Hematopoietic multipotent progenitor cell (in vitro differentiated cells): ENCODE measurements around the gene SPATC1L. TPM values are rescaled to one million over a fixed set of nuclear protein-coding genes. Genes with fewer than 3 reads are reported as not detected.

ENCODE experiments used
- DNase-seq, 3 donors: peaks; one replicate each; pipeline ENCODE4 v3.0.0-alpha.2; 2011 to 2015; ENCODE audit warnings: low read depth in 2 of 3, low spot score in 2 of 3
- total RNA-seq: library from RNA; depleted of rRNA; stranded (reverse); fragments of >200 nt; gene quantifications from one replicate; pipeline ENCODE4 v1.2.3, GENCODE V29; 2012

The SPATC1L gene
- total RNA-seq, 1 donor = 21.5 TPM

DNA sequence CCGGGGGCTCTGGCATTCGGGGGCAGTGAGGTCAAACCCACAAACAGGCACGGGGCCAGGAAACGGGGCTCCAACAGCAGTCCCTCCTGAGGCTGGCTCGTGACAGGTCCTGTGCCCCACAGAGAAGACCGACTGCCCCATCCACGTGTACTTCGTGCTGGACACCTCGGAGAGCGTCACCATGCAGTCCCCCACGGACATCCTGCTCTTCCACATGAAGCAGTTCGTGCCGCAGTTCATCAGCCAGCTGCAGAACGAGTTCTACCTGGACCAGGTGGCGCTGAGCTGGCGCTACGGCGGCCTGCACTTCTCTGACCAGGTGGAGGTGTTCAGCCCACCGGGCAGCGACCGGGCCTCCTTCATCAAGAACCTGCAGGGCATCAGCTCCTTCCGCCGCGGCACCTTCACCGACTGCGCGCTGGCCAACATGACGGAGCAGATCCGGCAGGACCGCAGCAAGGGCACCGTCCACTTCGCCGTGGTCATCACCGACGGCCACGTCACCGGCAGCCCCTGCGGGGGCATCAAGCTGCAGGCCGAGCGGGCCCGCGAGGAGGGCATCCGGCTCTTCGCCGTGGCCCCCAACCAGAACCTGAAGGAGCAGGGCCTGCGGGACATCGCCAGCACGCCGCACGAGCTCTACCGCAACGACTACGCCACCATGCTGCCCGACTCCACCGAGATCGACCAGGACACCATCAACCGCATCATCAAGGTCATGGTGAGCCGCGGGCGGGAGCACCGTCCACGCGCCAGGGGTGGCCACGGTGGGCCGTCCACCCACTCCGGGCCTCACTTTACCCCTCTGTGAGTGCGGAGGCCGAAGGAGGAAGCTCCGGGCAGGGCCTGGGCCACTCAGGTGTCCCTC, 72.2 kb downstream of the SPATC1L start:
- DNase-seq = no peak

DNA sequence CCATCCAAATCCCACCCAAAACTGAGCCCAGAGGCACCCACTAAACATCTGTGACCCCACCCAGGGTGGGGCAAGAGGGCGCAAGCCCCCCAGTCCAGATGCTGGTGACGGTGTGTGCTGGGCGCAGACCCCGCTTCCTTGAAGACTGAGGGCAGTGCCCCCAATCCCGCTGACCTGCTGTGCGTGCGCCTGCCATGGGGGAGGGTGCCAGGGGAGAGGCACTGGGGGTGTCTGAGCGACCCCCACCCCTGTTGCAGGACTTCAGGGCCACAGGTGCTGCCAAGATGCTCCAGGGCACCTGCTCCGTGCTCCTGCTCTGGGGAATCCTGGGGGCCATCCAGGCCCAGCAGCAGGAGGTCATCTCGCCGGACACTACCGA, 73.1 kb downstream of the SPATC1L start:
- DNase-seq = no peak

Other genes starting within 250 kb of the SPATC1L start
- 5.7 TPM for gene COL6A1, start 202.7 kb downstream of the SPATC1L start, total RNA-seq
- gene COL6A2, start 86.3 kb downstream of the SPATC1L start, total RNA-seq = 11.3 TPM
- 0.54 TPM for gene FTCD, start 28.9 kb downstream of the SPATC1L start, total RNA-seq
- gene LSS, start 44.3 kb upstream of the SPATC1L start, total RNA-seq = 41.7 TPM
- gene MCM3AP, start 101.2 kb upstream of the SPATC1L start, total RNA-seq = 83.2 TPM
- gene YBEY, start 101.9 kb upstream of the SPATC1L start, total RNA-seq = 7.3 TPM
- 13.5 TPM for gene C21orf58, start 139.4 kb upstream of the SPATC1L start, total RNA-seq
- gene PCNT, start 139.7 kb upstream of the SPATC1L start, total RNA-seq = 36.9 TPM